ENCODE data around the gene ZNF576.
"Not testable (repeated sequence)": the region's sequence is repeated elsewhere in the genome, so short reads cannot be mapped to it uniquely, and the experiment has no call there.

The ZNF576 gene

GRCh38 chr19:43600326-43600725, 3.9 kb downstream of the ZNF576 start:
- DNase-seq: not testable (repeated sequence)

GRCh38 chr19:43605875-43606568, 9.6 kb downstream of the ZNF576 start:
- no peak for DNase-seq

GRCh38 chr19:43606569-43607229, 10.3 kb downstream of the ZNF576 start:
- no peak for DNase-seq

- no peak for DNase-seq
Observed at GRCh38 chr19:43607238-43608205, 11.1 kb downstream of the ZNF576 start.

- no peak for DNase-seq
Observed at GRCh38 chr19:43609872-43610271, 13.5 kb downstream of the ZNF576 start.

- DNase-seq: no peak
Observed at GRCh38 chr19:43610493-43610892, 14.1 kb downstream of the ZNF576 start.

- no peak for DNase-seq
Observed at GRCh38 chr19:43611788-43612187, 15.4 kb downstream of the ZNF576 start, which contains the start of gene SRRM5. Gene SRRM5 (plus strand): TSS chr19:43612088. CDS start chr19:43612122, 34 bp downstream.

GRCh38 chr19:43612374-43612773, 16.0 kb downstream of the ZNF576 start:
- no peak for DNase-seq

GRCh38 chr19:43616306-43616705, 19.9 kb downstream of the ZNF576 start:
- no peak for DNase-seq

- no peak for DNase-seq
Observed at GRCh38 chr19:43616954-43617353, 20.6 kb downstream of the ZNF576 start.

GRCh38 chr19:43618921-43619261, 22.5 kb downstream of the ZNF576 start:
- DNase-seq: peak; percentile 39 to 44

GRCh38 chr19:43619262-43620060, 23.1 kb downstream of the ZNF576 start, which contains the start of gene ZNF428:
Gene ZNF428 (minus strand): TSS chr19:43619629. CDS start chr19:43614304, 5,325 bp downstream.
- peak; percentile 90 for DNase-seq

- peak in 1 of 2 donors; percentile 87 for DNase-seq
Observed at GRCh38 chr19:43620061-43621001, 23.9 kb downstream of the ZNF576 start.

- no peak for DNase-seq
Observed at GRCh38 chr19:43622070-43622469, 25.7 kb downstream of the ZNF576 start.

GRCh38 chr19:43622956-43623355, 26.6 kb downstream of the ZNF576 start:
- DNase-seq: no peak

GRCh38 chr19:43623889-43624670, 27.7 kb downstream of the ZNF576 start:
- DNase-seq: no peak

GRCh38 chr19:43624933-43625332, 28.5 kb downstream of the ZNF576 start:
- DNase-seq: peak; percentile 88 to 89

GRCh38 chr19:43625918-43626579, 29.7 kb downstream of the ZNF576 start:
- peak in 1 of 2 donors; percentile 21 for DNase-seq

GRCh38 chr19:43626838-43627237, 30.4 kb downstream of the ZNF576 start:
- no peak for DNase-seq
